GM12874 (cell line): ENCODE data around the gene DEF6.
A peak's percentile ranks its signal among the peaks of the same experiment; 100 is the strongest.

ENCODE experiments used
- CTCF ChIP-seq: IDR thresholded peaks from 2 replicates; pipeline ENCODE4 v1.5.1; 2011; ENCODE audit warnings: low read depth, mild to moderate bottlenecking, control low read depth, low read length, moderate library complexity; ENCODE audit not compliant: insufficient read depth

The DEF6 gene

DNA sequence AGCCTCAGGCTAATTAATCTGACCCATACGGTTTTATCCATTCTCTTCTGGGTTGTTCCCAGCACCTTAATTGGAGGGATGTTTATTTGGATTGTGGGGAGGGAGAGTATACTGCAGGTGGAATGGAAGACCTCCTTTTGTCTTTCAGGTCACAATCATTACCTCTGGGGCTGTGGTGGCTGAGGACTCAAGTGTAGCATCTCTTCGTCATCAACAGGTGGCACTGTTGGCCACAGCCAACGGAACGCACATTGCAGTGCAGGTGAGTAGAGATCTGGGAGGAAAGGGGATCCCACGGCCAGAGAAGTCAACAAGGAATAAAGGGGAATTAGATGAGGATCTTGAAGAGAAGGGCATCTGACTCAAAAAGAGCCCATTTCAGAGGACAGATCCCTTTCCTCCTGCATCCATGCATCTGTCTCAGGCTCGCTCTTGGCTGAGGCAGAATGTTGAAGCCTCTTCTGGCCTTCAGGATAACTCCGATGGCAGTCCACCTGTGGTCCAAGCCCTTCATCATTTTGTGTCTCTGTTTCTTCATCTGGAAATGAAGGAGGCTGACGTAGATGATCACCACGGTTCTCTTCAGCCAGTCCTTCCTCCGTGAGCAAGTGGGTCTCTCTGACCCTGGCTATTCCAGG is 3.2 kb upstream of the DEF6 start:
- TF ChIP-seq CTCF: peak; percentile 82

DNA sequence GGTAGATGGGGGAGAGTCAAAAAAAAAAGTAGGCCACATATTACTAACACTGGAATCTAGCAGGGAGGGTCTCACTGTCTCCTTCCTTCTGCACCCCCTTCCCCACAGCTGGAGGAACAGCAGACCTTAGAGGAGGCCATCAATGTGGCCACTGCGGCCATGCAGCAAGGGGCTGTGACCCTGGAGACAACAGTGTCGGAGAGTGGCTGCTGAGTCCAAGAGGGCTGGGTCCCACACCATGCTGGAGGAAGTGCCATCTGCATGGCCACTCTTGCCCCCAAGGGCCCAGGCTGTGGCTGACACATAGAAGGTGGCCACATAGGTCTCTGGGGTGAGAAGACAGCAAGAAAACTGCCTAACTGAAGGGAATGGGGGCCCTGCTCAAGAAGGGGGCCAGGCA is 2.6 kb upstream of the DEF6 start:
- no peak for TF ChIP-seq CTCF

GRCh38 chr6:35295521-35296315 is 1.9 kb upstream of the DEF6 start:
- TF ChIP-seq CTCF: no peak

GRCh38 chr6:35296931-35297600 is 552 bp upstream of the DEF6 start:
- TF ChIP-seq CTCF: no peak

- TF ChIP-seq CTCF: no peak
Measured at GRCh38 chr6:35298625-35299140, 1.1 kb downstream of the DEF6 start.

GRCh38 chr6:35299674-35300073 is 2.1 kb downstream of the DEF6 start:
- TF ChIP-seq CTCF: no peak

DNA sequence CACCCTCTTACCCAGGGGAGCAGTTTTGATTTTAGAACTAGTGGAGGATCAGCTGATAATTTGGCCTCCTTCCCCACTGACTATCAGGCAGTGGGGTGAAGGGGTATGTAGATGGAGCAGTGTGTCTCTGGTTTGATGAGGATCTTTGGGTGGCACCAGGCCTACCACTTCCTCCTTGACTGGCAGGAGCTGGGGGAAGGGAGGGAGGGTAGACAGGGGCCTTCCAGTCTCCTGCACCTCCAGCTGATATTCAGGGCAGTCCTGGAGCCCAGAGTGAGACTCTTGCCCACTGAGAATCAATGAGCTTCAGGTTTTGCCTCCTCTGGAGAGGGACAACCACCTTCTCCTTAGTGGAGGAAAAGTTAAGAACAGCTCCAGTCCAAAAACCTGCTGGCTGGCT is 3.2 kb downstream of the DEF6 start:
- no peak for TF ChIP-seq CTCF
